Loucy (cell line): ENCODE data around the gene PLVAP.

Source experiments
- H2AFZ ChIP-seq: fragments of 200-600 bp; sonication (generic); 2 replicates; pipeline ENCODE4 v1.6.0; 2016; ENCODE audit warnings: antibody characterized with exemption, mild to moderate bottlenecking, low read length, moderate library complexity
- H3F3A ChIP-seq: fragments of 200-600 bp; 2 replicates; pipeline ENCODE4 v1.6.0; 2016; ENCODE audit warnings: antibody characterized with exemption, low read depth, mild to moderate bottlenecking
- H3K27me3 ChIP-seq: fragments of 200-600 bp; sonication (generic); 2 replicates; pipeline ENCODE4 v1.6.1; 2014; ENCODE audit warnings: low read length, mild to moderate bottlenecking; ENCODE audit not compliant: insufficient read depth, poor library complexity, severe bottlenecking
- H3K36me3 ChIP-seq: fragments of 200-600 bp; sonication (generic); 2 replicates; pipeline ENCODE4 v1.6.1; 2016; ENCODE audit warnings: low read length; ENCODE audit not compliant: insufficient read depth
- H3K4me1 ChIP-seq: fragments of 200-600 bp; sonication (generic); 2 replicates; pipeline ENCODE4 v1.5.1; 2014; ENCODE audit warnings: low read length, mild to moderate bottlenecking; ENCODE audit not compliant: insufficient read depth, poor library complexity, severe bottlenecking
- H3K4me2 ChIP-seq: fragments of 200-600 bp; sonication (generic); 2 replicates; pipeline ENCODE4 v1.6.0; 2014; ENCODE audit warnings: antibody characterized with exemption, low read length, low read depth, mild to moderate bottlenecking; ENCODE audit not compliant: poor library complexity, severe bottlenecking
- H3K4me3 ChIP-seq: fragments of 200-600 bp; sonication (generic); 2 replicates; pipeline ENCODE4 v1.5.1; 2014; ENCODE audit warnings: low read length, mild to moderate bottlenecking, mixed read lengths; ENCODE audit not compliant: poor library complexity, severe bottlenecking
- H3K79me2 ChIP-seq: fragments of 200-600 bp; sonication (generic); 2 replicates; pipeline ENCODE4 v1.6.1; 2014; ENCODE audit warnings: low read length; ENCODE audit not compliant: insufficient read depth
- H3K9ac ChIP-seq: fragments of 200-600 bp; sonication (generic); 2 replicates; pipeline ENCODE4 v1.6.0; 2014; ENCODE audit warnings: mild to moderate bottlenecking, low read depth, low read length, moderate library complexity; ENCODE audit not compliant: poor library complexity, severe bottlenecking
- H3K9me2 ChIP-seq: fragments of 200-600 bp; sonication (generic); replicated peaks from 2 replicates; pipeline ENCODE4 v1.6.1; 2016; ENCODE audit warnings: low read depth, low read length, mixed read lengths
- H3K9me3 ChIP-seq: fragments of 200-600 bp; sonication (generic); 2 replicates; pipeline ENCODE4 v1.6.1; 2014; ENCODE audit warnings: mild to moderate bottlenecking, antibody characterized with exemption, low read length, low read depth; ENCODE audit not compliant: insufficient read depth
- H4K20me1 ChIP-seq: fragments of 200-600 bp; sonication (generic); 2 replicates; pipeline ENCODE4 v1.6.0; 2014; ENCODE audit warnings: antibody characterized with exemption, low read length, mild to moderate bottlenecking; ENCODE audit not compliant: insufficient read depth, poor library complexity, severe bottlenecking
- CTCF ChIP-seq: fragments of 200-600 bp; sonication (generic); conservative IDR thresholded peaks from 2 replicates; pipeline ENCODE4 v1.5.1; 2014; ENCODE audit warnings: mild to moderate bottlenecking, antibody characterized with exemption, low read length
- EZH2phosphoT487 ChIP-seq: fragments of 200-600 bp; IDR thresholded peaks from 2 replicates; pipeline ENCODE4 v1.6.1; 2018; ENCODE audit warnings: antibody characterized with exemption, mild to moderate bottlenecking, moderate library complexity, borderline replicate concordance

PLVAP gene

GRCh38 chr19:17347361-17347760, 29.8 kb downstream of the PLVAP start:
- Histone ChIP-seq H3K4me2 (no peak overlapping the region), H4K20me1 (no peaks in the 10 kb centered on the region), H3K9me3 (no peaks in the 10 kb centered on the region), H3K4me3 (no peak overlapping the region), H2AFZ (no peak overlapping the region), H3K36me3 (no peaks in the 10 kb centered on the region), H3K9ac (no peak overlapping the region), H3K79me2 (no peaks in the 10 kb centered on the region), H3K4me1 (peaks cover 3% of the 10 kb centered on the region), H3K27me3 (no peaks in the 10 kb centered on the region), H3K9me2 (no peaks in the 10 kb centered on the region), H3F3A (no peaks in the 10 kb centered on the region)
- TF ChIP-seq EZH2phosphoT487 = no peak
- no peak for TF ChIP-seq CTCF

- H4K20me1 ChIP-seq = no peaks in the 10 kb centered on the region
- H3K36me3 ChIP-seq = 0 out of 2 replicates have a peak, but pooled peaks cover 3% of the 10 kb centered on the region
- H3K27me3 ChIP-seq = no peaks in the 10 kb centered on the region
- H2AFZ ChIP-seq = no peak overlapping the region
- no peaks in the 10 kb centered on the region for H3K4me1 ChIP-seq
- H3K79me2 ChIP-seq = no peaks in the 10 kb centered on the region
- H3K4me2 ChIP-seq = no peak overlapping the region
- no peaks in the 10 kb centered on the region for H3K9me3 ChIP-seq
- no peak overlapping the region for H3K4me3 ChIP-seq
- TF ChIP-seq EZH2phosphoT487 = no peak
- TF ChIP-seq CTCF = peak; percentile 76
- H3F3A ChIP-seq = no peaks in the 10 kb centered on the region
- H3K9me2 ChIP-seq = no peaks in the 10 kb centered on the region
- H3K9ac ChIP-seq = no peak overlapping the region
Observed at GRCh38 chr19:17346109-17346671, 31.0 kb downstream of the PLVAP start.

GRCh38 chr19:17341845-17342244, 35.3 kb downstream of the PLVAP start:
- Histone ChIP-seq H3K4me3 (no peak overlapping the region), H3K9me3 (no peaks in the 10 kb centered on the region), H4K20me1 (peaks cover 6% of the 10 kb centered on the region), H3K27me3 (no peaks in the 10 kb centered on the region), H3K4me1 (peaks cover 9% of the 10 kb centered on the region), H3K9ac (no peak overlapping the region), H3K4me2 (no peak overlapping the region), H3K79me2 (peaks cover 15% of the 10 kb centered on the region; the same call in 1 of the 2 replicates), H3F3A (peaks cover 3% of the 10 kb centered on the region; the same call in 1 of the 2 replicates), H3K9me2 (no peaks in the 10 kb centered on the region), H3K36me3 (0 out of 2 replicates have a peak, but pooled peaks cover 3% of the 10 kb centered on the region), H2AFZ (no peak overlapping the region)
- TF ChIP-seq EZH2phosphoT487 (no peak), CTCF (no peak)
